ENCODE measurements around the gene BAHCC1. TPM values are rescaled to one million over a fixed set of nuclear protein-coding genes. Genes with fewer than 3 reads are reported as not detected.

Gene BAHCC1
- total RNA-seq, 2 experiments from 2014 or later, result 0.40 to 0.65 TPM

DNA sequence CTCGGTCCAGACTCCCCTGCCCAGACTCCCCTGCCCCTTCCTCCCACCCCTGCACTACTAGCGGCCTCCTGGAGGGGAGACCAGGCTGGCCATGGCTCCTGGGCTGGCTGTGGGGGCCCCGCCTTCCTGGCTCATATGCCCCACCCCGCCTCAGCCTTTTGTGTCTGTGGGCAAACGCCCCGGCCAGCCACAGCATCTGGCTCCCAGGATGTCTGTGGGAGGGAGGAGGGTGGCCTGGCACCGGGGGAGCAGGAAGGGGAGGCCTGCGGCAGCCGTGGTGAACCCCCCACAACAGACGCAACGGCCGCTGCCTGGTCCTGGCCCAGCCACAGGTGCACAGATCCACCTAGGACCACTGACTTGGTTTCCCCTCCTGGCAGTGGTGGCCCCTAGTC, 32.9 kb downstream of the BAHCC1 start:
- H3K27me3 Mint-ChIP-seq, result peaks cover 27% of the 10 kb centered on the region
- TF ChIP-seq, protein P1, sequence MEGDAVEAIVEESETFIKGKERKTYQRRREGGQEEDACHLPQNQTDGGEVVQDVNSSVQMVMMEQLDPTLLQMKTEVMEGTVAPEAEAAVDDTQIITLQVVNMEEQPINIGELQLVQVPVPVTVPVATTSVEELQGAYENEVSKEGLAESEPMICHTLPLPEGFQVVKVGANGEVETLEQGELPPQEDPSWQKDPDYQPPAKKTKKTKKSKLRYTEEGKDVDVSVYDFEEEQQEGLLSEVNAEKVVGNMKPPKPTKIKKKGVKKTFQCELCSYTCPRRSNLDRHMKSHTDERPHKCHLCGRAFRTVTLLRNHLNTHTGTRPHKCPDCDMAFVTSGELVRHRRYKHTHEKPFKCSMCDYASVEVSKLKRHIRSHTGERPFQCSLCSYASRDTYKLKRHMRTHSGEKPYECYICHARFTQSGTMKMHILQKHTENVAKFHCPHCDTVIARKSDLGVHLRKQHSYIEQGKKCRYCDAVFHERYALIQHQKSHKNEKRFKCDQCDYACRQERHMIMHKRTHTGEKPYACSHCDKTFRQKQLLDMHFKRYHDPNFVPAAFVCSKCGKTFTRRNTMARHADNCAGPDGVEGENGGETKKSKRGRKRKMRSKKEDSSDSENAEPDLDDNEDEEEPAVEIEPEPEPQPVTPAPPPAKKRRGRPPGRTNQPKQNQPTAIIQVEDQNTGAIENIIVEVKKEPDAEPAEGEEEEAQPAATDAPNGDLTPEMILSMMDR (IDR thresholded peaks at IDR 0.05), result no peak
- ATAC-seq, result peak; percentile 32
- CTCF ChIA-PET, result interaction anchor here (3.2 kb wide), 1 partner anchor 12 kb away, joined by 14 read pairs; no protein-coding TSS in a partner anchor
- no peak overlapping the region for H3K4me3 Mint-ChIP-seq
- H3K27ac Mint-ChIP-seq, result no peak overlapping the region
- H3K36me3 Mint-ChIP-seq (ENCODE audit: low read depth), result no peaks in the 10 kb centered on the region
- peak; percentile 55 for DNase-seq
- H3K9me3 Mint-ChIP-seq, result no peaks in the 10 kb centered on the region
- POLR2A ChIA-PET, result interaction anchor here (1.3 kb wide), 1 partner anchor 11 kb away, joined by 3 read pairs; no protein-coding TSS in a partner anchor
- intact Hi-C loops (cut with micrococcal nuclease), result no loop called here
- H3K4me1 Mint-ChIP-seq (ENCODE audit: low read depth), result peaks cover 7% of the 10 kb centered on the region

DNA sequence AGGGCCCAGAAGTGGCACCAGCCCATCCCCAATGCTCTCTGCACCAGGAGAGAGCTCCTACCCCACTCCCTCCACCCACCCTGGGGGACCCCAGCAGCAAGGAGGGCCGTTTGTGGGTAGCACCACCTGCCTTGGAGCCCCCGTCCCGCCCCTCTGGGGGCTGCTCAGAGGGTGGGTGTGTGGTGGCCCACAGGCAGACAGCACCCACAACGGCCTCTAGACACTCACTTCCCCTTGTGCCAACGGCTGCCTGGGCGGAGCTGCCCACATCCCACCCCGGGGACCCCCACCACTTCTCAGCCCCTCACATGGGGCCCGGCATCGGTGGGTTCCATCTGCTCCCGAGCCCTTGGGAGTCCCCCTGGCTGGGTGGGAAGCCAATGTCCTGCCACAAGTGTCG, 33.3 kb downstream of the BAHCC1 start:
- no peaks in the 10 kb centered on the region for H3K9me3 Mint-ChIP-seq
- H3K36me3 Mint-ChIP-seq (ENCODE audit: low read depth), result no peaks in the 10 kb centered on the region
- ATAC-seq, result no peak
- ChIA-PET CTCF (interaction anchor here (3.2 kb wide), 1 partner anchor 12 kb away, joined by 14 read pairs; no protein-coding TSS in a partner anchor), POLR2A (interaction anchor here (1.3 kb wide), 1 partner anchor 10 kb away, joined by 3 read pairs; no protein-coding TSS in a partner anchor)
- intact Hi-C loops (cut with micrococcal nuclease), result no loop called here
- H3K4me1 Mint-ChIP-seq (ENCODE audit: low read depth), result peaks cover 7% of the 10 kb centered on the region
- DNase-seq, result no peak
- TF ChIP-seq, protein P1 (IDR thresholded peaks at IDR 0.05), result no peak
- H3K27ac Mint-ChIP-seq, result no peak overlapping the region
- H3K4me3 Mint-ChIP-seq, result no peak overlapping the region
- peaks cover 27% of the 10 kb centered on the region for H3K27me3 Mint-ChIP-seq

DNA sequence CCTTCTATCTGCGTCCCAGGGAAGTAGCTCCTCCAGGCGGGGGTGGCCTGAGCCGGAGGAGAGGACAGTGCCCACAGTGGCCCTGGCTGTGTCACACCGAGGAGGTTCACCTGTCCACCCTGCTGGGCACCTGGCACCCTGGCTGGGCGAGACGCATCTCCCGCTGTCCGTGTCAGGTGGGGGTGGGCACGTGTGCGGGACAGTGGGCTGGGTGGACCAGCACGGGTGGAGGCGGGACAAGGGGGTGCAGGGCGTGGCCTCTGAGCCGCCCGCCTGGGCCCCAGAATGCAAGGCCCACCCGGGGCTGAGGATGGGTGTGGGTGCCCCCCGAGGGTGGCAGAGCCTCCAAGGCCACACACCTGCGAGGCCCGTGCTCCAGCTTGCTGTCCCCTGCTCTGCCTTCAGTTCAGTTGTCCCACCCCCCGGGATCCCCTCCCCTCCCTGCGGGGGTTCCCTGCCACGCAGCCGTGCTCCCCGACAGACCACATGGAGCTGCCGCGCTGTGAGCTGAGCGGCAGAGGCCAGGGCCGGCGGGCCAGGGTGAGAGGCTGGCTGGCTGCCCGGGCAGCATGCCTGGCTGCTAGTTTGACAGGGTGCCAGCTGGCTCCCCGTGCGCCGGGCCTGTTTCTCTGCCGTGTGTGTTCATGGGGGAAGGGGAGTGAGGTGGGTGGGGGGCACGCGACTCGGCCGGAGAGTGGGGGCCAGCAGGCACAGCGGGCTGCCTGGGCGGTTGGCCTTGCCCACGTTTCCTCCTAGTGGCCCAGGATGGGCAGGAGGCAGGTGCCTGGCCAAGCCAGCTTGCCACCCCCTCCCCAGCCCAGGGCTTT, 33.9 kb downstream of the BAHCC1 start:
- no peak for ATAC-seq
- Mint-ChIP-seq H3K4me1 (ENCODE audit: low read depth) (peaks cover 7% of the 10 kb centered on the region), H3K27me3 (peaks cover 27% of the 10 kb centered on the region), H3K36me3 (ENCODE audit: low read depth) (no peaks in the 10 kb centered on the region), H3K27ac (no peak overlapping the region), H3K4me3 (no peak overlapping the region), H3K9me3 (no peaks in the 10 kb centered on the region)
- ChIA-PET CTCF (interaction anchor here (1.1 to 3.2 kb wide), 3 partner anchors 11 to 137 kb away, joined by 3 to 14 read pairs (median 6); no protein-coding TSS in a partner anchor), POLR2A (no interaction called here)
- DNase-seq, result no peak
- intact Hi-C loops (cut with micrococcal nuclease), result no loop called here
- TF ChIP-seq, protein P1 (IDR thresholded peaks at IDR 0.05), result no peak

DNA sequence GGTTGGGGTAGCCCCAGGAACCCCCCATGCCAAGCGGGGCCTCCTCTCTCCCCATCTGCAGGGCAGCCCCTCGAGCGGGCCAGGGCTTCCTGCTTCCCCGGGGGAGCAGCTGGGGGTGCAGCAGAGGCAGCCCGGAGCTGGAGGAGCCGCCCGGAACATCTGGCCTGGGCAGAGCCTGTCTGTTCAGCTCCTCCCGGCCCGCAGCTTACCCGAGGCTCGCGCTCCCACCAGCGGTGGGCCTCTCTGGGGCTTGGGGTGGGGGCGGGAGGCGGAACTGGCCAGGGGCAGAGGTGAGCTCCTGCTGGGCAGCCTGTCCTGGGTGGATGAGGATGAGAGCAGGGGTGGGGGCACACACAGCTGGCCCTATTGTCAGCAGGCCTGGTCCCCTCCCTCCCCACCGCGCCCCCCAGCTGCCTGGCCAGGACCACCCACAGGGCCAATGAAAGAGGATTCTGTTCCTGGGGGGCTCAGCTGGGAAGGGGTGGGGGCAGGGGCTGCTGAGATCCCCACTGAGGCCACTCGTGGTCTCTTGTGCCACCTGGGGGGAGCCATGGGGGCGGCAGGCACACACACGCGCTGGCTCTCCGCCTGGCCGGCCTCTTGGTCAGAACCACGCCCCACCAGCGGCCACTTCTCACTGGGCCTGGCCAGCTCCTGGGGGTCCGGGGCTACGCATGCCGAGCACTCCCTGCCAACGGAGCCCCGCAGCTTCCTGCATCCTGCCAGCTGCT, 34.7 kb downstream of the BAHCC1 start:
- H3K27ac Mint-ChIP-seq, result no peak overlapping the region
- H3K4me1 Mint-ChIP-seq (ENCODE audit: low read depth), result peaks cover 7% of the 10 kb centered on the region
- H3K9me3 Mint-ChIP-seq, result no peaks in the 10 kb centered on the region
- CTCF ChIA-PET, result interaction anchor here (0.6 to 3.2 kb wide), 4 partner anchors 10 to 138 kb away, joined by 3 to 14 read pairs (median 5); no protein-coding TSS in a partner anchor
- POLR2A ChIA-PET, result no interaction called here
- intact Hi-C loops (cut with micrococcal nuclease), result no loop called here
- DNase-seq (no peak), ATAC-seq (no peak)
- peaks cover 27% of the 10 kb centered on the region for H3K27me3 Mint-ChIP-seq
- TF ChIP-seq, protein P1 (IDR thresholded peaks at IDR 0.05), result no peak
- no peaks in the 10 kb centered on the region for H3K36me3 Mint-ChIP-seq (ENCODE audit: low read depth)
- H3K4me3 Mint-ChIP-seq, result no peak overlapping the region
